Non-pigmented ciliary epithelial cell (primary cell): ENCODE data around the gene ZNF573.

Experiments
- DNase-seq: peaks from one replicate; pipeline ENCODE4 v3.0.0-alpha.2; 2010; ENCODE audit warnings: low read depth

Gene ZNF573

GRCh38 chr19:37695144-37695899 is 84.1 kb downstream of the ZNF573 start:
- no peak for DNase-seq

GRCh38 chr19:37692956-37693620 is 86.3 kb downstream of the ZNF573 start:
- no peak for DNase-seq

- peak; percentile 59 for DNase-seq
Measured at GRCh38 chr19:37691881-37692504, 87.4 kb downstream of the ZNF573 start.
